ENCODE data around the gene SLU7.

The SLU7 gene

GRCh38 chr5:160399402-160400353, 19.2 kb downstream of the SLU7 start, which contains the start of gene FAM200C:
FAM200C (minus strand) TSS chr5:160400054; CDS start chr5:160395490, 4,564 bp downstream.
- DNase-seq = peak; percentile 80

GRCh38 chr5:160398806-160399205, 20.1 kb downstream of the SLU7 start:
- no peak for DNase-seq

GRCh38 chr5:160397492-160397891, 21.4 kb downstream of the SLU7 start:
- no peak for DNase-seq

GRCh38 chr5:160395111-160395510, 23.8 kb downstream of the SLU7 start:
- DNase-seq = no peak

- DNase-seq = no peak
Observed at GRCh38 chr5:160390787-160391696, 27.8 kb downstream of the SLU7 start.

- no peak for DNase-seq
Observed at GRCh38 chr5:160387445-160387844, 31.4 kb downstream of the SLU7 start.

GRCh38 chr5:160385496-160385895, 33.4 kb downstream of the SLU7 start:
- no peak for DNase-seq

GRCh38 chr5:160384681-160385080, 34.2 kb downstream of the SLU7 start:
- no peak for DNase-seq

- DNase-seq = no peak
Observed at GRCh38 chr5:160382346-160382745, 36.5 kb downstream of the SLU7 start.

- DNase-seq = no peak
Observed at GRCh38 chr5:160380041-160380440, 38.8 kb downstream of the SLU7 start.

- DNase-seq = no peak
Observed at GRCh38 chr5:160379511-160379910, 39.4 kb downstream of the SLU7 start.

- no peak for DNase-seq
Observed at GRCh38 chr5:160378330-160378729, 40.6 kb downstream of the SLU7 start.

- DNase-seq = no peak
Observed at GRCh38 chr5:160377651-160378050, 41.2 kb downstream of the SLU7 start.

- DNase-seq = no peak
Observed at GRCh38 chr5:160376416-160376815, 42.5 kb downstream of the SLU7 start.

GRCh38 chr5:160375701-160376100, 43.2 kb downstream of the SLU7 start:
- DNase-seq = no peak

GRCh38 chr5:160375166-160375565, 43.7 kb downstream of the SLU7 start:
- DNase-seq = no peak

GRCh38 chr5:160371294-160371693, 47.6 kb downstream of the SLU7 start:
- no peak for DNase-seq

- DNase-seq = no peak
Observed at GRCh38 chr5:160370713-160371034, 48.2 kb downstream of the SLU7 start.

- DNase-seq = no peak
Observed at GRCh38 chr5:160369990-160370712, 48.7 kb downstream of the SLU7 start, which contains the start of gene C1QTNF2. C1QTNF2 (minus strand) TSS chr5:160370626; CDS start chr5:160355011, 15,615 bp downstream.

GRCh38 chr5:160367885-160368284, 51.0 kb downstream of the SLU7 start:
- DNase-seq = no peak

- no peak for DNase-seq
Observed at GRCh38 chr5:160367261-160367660, 51.6 kb downstream of the SLU7 start.

- no peak for DNase-seq
Observed at GRCh38 chr5:160366230-160366629, 52.7 kb downstream of the SLU7 start.

All from CD4-positive, alpha-beta T cell treated with Interleukin-15 for 1 hour (primary cell).